Stimulated activated CD8-positive, alpha-beta memory T cell treated with anti-CD3 and anti-CD28 coated beads, Interleukin-7, amount 100 ng/mL, for 4 hours (primary cell): ENCODE measurements around the gene TNS3.

ENCODE experiments used
- DNase-seq, 2 donors: peaks; one replicate each; pipeline ENCODE4 v3.0.0-alpha.2; 2020; ENCODE audit warnings: low read depth in 2 of 2

The TNS3 gene

DNA sequence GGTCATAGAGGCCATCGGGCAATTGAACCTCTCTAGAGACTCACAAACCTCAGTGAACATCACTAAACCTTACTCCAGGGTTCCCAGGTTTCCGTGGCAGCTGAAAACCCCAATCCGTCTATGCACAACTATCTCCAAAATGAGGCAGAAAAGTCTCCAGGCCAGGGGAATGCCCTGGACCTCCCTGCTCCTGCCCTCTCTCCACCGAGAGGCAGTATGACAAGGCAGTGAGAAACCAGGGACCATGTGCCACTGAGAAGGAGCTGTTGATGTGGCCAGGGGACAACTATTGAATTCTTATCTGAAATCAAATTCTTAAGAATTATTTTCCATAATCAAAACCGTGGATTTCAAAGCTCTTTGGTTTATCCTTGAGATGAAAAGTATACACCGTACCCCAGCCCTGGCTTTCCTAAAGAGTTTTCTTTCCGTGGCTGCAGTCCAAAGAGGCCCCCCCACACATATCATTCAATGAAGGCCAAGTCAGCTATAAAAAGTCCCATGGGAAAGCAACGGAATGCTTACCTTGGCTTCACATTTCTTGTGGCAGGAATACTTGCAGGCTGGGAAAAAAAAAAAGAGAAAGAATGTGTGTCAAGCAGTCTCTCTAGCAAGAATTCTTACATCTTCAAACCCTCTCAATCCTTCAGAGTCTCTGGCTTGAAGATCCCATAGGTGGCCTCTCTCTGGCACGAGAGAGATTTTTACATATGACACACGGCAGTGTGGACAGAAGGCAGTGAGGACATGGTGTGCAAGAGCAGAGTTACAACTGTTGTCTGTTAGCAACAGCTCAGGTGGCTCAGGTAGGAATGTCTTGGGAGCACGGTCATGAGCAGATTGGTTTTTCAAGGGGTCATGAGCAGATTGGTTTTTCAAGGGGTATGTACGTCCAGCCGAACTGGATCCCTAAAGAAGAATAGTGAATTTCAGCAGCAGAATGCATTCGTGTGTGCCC lies 75.2 kb downstream of the TNS3 start:
- no peak for DNase-seq

DNA sequence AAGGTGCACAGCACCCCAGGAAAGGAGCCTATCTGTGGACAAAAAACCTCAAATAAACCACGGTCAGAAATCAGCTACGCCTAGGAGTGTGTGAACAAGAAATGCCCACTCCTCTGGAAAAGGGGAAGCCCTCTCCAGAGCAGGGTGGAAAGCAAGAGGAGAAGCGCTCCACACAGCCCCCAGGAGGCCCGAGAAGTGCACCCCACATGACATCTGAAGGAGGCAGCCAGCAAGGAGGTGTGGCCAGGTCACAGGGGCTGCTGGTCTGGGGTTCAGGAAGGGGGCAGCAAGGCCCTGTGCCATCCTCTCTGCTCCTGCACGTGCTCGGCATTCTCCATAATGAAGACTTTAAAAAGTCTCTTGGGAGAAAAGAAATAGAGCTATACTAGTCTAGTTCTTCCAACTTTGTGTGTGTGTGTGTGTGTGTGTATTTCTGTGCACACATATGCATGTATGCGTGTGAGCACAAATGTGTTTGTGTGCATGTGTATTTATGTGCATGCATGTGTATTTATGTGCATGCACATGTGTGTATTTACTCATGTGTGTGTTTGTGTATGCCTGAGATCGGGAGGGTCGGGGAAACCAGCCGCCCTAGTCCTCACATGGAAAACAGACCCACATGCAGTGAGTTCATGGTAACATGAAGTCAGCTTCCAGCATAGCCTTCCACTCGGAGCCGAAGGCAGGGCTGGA lies 76.5 kb downstream of the TNS3 start:
- DNase-seq: no peak

DNA sequence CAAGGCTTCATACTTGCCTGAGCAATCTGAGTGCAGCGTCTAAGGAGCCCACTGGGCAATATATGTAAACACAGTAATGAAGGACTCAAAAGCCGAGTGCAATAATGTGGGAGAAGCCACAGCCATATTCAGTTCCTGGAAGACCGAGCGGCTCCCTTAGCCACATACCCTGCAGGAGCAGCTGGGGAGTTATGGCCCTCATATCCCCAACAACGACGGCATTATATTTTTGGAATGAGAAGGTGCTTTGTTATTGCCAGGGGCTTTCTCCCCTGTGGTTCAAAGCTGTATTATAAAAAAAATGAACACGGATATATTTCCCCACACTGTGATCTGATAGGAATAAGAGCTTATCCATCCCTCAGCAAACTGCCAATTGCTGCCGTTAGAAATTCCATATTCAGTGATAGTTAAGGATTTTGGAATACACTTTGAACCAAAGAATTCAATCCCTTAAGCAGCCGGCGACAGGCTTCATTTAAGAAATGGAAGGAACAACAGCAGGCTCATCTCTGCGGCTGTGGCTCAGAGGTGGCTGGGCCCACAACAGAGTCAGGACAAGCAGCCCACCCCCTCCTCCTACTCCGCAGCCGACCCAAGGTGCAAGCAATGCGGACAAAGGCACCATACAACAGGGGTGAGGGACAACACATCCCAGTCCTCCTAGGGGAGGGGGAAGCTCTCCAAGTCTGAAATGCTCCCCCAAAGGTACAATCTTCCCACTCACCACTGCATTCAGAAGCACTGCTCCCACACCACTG lies 77.2 kb downstream of the TNS3 start:
- DNase-seq: no peak

DNA sequence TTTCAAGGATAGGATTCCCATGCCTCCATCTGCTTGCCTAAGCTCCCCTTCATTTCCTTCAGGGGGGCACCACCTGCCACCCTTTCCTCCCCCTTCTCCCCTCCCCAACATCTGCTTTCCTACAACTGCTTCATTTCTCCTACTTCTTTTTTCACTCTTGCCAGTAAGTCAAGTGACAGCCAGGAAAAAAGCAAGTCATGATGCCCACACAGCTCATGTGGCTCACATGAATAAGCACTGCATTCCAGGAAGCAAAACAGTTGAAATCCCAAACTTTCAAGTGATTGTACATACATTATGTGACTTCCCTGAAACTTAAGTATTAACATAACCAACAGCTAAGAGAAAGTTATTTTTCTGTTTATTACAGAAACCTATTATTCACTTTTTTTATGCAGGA lies 78.6 kb downstream of the TNS3 start:
- no peak for DNase-seq

DNA sequence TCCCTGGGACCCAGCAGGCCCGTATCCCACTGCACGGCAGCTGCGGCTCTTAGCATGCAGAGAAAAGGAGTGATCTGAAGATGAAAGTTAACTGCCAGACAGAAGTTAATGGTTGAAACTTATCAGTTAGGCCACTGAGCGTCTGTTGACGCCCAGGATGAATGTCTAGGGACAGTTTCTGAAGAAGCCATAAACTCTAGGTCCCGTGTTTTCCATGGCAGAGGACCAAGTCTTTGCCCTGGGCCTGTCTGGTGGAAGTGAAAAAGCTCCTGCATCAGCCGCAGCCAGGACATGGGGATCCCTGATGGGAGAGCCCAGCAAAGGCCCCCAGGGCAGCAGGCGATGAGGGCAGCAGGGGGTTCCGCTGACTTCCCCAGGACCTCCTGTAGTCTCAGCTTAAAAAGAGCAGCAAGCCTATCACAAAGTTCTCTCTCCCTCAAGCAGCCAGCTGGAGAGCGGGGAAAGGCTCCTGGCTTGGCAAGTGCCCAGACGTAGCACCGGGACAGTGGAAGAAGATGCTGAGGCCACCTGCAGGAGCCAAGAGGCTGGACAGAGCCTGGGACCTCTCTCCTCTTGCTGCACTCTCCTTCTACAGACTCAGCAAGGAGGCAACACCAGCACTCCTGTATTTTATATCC lies 79.6 kb downstream of the TNS3 start:
- no peak for DNase-seq

DNA sequence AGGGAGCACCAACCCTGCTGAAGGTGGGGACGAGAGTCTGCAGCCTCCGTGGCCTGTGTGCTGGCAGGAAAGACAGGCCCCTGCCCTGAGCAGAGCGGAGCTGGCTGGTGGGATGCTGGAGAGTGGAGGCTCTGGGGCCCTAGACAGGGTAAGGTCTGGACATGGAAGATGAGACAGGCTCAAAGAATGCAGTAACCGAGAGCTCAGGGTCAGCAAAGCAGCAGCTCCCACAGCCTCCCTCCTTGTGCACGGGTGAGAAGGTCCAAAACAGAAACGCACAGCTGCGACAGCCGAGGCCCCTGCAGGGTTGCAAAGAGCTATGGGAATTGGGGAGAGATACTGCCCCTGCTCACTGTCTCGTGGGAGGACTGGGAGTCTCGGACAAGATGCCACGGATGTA lies 80.5 kb downstream of the TNS3 start:
- DNase-seq: no peak

DNA sequence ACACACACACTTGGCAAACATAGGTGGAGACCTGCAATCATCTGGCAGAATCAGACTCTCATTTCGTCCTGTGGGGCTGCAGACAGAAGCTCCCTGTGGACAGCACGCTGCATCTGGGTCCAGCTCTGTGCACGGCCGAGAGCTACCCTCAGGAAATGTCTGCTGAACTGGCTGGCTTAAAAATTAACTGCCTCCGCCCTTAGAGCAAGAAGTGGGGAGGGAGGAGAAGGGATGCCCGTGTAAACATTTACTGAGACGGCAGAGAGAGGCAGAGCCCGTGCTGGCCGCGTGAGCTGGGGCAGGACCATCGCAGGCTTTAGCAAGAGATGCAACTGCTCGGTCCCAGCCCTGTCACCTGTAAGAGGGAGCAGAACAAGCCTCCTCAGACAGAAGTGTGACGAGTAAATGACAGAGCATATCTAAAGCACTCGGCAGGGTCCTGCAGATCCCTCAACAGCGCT lies 81.8 kb downstream of the TNS3 start:
- DNase-seq: no peak

DNA sequence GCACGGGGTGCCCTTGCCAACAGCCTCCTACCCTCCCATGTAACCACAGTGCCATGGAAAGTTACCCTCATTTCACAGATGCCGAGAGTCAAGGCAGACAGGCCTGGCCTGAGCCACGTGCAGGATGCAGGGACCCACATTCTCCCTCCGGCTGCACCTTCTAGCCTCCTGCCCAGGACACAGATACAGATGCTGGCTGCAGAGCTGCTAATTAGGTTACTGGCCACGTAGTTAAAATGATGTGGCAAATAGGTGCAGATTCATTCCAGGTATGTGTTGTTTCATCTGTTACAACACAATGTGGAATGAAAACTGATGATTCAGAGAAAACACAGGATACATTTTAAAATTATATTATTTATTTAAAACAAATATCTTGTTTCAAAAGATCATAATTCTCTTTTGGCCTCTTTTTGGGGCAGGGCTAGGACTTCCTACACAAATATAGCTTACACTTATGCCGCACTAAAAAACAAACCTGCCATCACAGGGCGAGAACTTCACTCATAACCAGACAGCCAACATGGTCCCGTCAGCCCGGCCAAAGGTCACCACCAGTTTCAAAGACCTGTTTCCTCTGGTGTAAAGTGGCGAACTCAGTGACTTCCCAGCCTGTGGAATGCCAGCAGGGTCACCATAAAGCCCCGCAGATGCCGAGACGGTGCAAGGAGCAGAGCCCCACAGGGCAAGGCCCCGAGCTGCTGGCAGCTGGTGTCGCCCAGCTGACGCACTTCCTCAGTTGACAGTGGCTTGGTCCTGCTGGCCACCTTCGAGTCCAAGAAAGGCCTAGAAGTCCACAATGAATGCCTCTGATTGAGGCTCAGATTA lies 83.5 kb downstream of the TNS3 start:
- no peak for DNase-seq

DNA sequence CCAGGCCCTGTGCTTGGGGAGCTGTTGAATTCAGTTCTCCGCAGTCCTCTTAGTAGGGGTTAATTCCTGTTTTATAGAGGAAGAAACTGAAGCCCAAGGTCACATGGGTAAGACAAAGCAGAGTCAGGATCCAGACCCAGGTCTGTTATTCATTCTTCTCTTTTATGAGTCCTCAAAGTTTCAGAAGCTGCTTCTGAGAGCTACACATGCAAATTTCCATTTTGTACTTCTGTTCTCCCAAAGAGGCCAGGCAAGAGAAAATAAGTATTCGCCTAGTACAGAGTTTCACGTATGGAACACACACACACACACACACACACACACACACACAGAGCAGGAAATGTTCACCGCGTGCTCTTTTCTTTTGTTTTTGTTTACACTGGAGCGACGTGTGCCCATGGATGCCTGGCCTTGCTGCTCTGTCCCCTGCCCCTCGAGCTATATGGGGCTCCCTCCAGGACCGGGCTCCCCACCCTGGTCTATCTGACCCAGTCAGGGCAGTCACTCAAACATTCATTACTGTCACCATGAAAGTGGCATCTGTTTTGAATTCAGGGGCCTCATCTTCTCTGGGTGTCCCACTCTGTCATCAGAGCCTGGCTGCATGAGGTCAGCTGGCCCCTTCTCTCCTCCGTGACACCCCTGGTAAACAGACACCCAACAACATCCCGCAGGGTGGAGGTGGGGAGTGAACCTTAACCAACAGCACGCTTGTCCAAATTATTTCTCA lies 84.4 kb downstream of the TNS3 start:
- no peak for DNase-seq

DNA sequence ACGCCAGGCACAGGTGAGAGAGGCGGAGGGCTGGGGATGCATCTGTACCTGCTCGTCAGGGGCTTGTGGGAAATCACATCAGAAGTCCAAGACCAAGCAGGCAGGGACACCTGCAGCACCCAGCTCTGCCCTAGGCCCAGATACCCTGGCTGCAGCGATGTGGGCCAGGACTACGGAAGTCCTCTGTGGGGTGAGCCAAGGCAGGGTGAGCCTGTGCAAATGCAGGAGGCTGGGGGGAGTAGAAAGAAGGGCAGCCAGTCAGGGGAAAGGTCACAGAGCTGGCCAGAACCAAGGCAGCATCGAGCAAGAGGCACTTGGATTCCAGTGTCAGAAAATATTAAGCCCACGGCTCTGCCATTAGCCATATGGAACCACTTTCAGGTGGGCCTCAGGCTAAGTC lies 85.2 kb downstream of the TNS3 start:
- DNase-seq: no peak

DNA sequence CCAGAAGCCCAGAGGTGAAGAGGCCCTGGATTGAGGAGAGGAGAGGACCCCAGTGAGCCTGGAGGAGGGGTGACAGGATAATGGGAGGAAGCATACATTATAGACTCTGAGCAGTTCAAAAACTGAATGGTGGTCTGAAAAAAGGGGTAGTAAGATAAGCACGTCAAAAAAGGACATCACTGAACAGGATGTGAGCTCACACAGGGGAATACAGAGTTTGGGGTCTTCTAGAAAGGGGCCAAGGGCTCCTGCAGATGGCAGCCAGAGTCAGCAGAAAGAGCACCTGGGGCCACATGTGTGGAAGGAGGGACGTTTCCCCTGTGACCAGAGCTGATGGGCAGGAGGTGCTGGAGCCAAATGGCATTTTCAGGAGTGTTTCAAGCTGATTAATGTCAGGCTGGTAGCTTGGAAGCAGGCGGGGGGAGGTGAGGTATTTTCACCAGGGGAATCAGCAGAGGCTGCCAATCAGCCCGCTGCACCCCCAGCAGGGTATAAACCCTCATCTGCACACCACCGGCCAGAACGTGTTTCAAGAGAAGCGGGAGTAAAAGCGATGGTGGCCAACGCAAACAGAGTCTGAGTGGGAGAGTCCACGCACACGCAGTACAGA lies 85.8 kb downstream of the TNS3 start:
- no peak for DNase-seq

DNA sequence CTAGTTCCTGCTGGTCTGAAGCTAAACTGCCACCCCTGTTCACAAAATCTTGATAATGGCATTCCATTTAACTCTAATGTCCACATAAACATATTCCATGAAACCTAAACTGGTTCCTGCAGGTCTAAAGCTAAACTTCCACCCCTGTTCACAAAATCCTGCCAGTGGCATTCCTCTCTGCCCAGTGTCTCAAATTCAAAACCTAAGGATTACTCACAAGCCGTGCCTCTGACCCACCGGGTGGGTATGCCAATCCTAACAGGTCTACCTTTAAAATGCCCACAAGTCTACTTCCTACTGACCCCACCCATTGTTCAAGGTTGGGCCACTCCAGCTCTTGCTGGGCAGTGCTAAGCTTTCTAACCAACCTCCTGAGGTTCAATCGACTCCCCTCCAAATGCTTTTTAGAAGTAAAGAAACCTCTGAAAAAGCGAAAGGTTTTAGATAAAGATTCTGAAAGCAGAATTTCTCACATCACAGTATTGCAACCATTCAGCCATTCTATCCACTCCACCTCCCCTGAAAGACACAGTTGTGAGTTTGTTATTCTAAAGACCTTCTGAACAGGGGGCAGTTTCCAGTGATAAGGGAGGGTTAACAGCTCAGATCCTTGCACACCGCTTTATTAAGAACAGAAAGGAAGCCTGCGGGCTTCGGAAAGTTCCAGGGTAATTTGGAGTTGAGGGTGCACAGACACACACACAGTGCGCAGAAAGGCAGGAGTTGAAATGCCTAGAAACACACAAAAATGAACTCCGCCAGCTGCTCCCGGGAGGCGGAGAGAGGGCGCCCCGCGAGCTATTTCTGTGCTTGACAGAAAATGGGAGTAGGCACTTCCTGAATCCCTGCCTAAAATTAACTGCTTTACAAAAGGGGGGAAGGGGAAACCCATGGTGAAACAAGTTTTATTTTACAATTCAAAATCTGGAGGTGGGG lies 87.7 kb downstream of the TNS3 start:
- no peak for DNase-seq

DNA sequence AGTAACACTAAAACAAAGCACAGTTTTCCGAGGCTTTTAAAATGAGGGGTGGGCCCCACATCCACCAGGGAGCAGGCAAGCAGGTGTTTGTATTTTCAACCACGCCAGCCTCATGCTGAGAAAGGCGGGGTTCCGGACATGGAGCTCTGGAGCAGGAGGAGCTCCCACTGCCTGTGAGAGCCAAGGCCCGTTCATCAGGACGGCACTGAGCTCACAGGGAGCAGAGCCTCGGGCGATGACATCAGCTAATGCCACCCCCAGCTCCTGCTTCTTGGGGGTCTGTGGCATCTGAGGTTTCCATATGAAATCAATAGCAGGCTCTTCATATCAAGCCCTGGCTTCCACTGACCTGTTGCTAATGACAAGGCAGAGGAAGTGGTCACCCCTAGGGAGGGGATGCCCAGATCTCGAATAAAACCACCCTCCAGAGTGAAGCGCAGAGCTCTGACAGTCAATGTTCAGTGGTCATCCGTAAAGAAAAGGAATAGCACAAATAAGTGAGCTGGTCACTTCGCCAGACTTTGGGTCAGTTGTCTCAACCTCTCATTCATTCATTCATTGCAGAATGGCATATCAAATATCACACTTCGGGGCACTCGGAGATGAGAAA lies 89.1 kb downstream of the TNS3 start:
- no peak for DNase-seq

DNA sequence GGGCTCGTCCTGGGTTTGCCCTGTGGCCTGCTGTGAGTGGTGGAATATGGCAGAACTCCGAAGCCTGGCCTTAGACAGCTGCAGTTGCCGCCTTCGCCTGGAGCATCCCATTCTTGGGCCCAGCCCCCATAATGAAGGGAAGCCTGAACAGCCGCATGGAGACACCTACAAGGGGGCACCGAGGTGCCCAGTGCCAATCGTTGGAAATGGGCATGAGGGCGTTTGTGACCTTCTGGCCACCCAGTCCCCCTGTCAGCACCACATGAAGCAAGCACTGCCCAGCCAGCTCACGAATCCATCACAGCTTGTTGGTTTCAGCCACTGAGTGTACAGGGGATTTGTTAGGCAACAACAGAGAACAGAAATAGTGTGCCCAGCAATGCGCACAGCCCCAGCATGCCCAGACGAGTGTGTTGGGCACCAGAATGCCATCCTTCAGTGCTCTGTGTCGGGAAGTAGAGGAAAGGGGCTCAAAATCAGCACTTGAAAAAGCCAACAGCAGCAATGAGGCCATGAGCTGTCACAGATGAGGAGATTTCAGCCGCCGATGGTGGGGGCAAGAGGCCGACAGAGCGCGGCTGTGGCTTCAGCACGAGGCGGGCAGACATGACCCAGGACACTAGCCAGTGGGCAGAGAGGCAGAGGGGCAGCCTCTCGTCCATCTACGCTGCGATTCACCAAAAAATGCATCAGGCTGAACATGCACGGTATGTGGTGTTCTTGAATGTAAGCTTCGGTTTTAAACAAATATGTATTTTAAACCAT lies 91.2 kb downstream of the TNS3 start:
- no peak for DNase-seq

DNA sequence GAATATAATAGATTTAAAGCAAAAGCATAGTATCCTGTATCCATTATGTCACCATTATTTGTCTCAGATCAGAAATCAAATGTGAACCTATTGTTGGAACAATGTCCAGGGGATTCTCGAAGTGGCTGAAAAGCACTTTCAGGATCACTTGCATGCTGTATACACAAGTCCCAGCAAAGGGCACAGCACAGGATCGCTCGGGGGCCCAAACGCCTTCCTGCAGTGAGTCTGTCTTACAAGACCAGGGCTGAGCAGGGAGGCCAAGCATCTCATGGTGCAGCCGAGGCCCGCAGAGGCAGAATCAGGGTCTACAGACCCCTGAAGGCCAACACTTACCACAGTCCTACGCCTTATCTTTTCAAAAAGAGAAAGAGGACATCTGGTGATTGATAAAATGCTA lies 92.3 kb downstream of the TNS3 start:
- DNase-seq: no peak

DNA sequence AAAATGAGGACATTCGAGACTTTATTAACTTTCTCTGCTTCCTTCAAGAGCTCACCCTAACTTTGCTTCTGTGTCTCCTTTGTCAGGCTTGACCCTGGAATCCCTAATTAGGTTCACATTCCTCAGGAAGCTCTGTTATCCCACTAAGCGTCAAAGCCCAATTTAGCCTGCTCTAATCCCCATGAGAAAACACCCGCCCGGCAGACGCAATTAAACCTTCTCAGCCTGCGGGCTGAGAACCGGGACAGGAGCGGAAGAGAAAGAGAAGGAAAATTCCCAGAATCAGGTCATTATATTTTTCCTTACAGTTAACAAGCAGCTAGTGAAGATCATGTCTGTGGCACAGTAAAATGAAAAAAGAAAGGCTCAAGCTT lies 93.0 kb downstream of the TNS3 start:
- no peak for DNase-seq

DNA sequence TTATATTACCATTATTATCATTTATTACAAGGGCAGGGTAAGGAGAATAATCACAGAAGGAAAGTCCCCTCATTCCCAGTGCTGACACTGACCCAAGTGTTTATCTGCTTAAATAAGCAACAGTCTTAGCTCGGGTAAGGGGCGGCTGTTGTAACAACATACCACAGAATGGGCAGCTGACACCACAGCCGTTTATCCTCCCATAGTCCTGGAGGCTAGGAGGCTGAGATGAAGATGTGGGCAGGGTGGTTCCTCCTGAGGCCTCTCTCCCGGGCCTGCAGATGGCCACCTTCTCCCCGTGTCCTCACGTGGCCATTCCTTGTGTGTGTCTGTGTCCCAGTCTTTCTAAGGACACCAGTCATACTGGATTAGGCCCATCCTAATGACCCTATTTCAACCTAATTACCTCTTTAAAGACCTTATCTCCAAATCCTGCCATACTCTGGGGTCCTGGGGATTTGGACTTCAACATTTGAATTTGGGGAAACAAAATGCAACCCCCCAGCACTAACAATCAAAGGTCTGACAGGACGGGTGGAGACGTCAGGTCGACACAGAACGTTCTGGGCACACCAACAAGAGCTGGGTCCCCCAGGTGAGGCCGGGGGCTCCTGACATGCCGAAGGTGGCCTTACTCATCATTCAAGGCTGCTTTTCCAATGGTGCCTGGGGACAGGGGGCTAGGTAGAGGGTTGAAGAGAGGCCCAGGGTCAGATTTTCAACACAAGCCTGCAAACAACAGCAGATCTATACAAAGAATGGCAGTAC lies 93.5 kb downstream of the TNS3 start:
- no peak for DNase-seq
